ENCODE data around the gene SRPK2.
A peak's percentile ranks its signal among the peaks of the same experiment; 100 is the strongest.
"Not testable (repeated sequence)": the region's sequence is repeated elsewhere in the genome, so short reads cannot be mapped to it uniquely, and the experiment has no call there.

The SRPK2 gene

GRCh38 chr7:105199386-105199785 is 189.3 kb downstream of the SRPK2 start:
- FAIRE-seq: no peak
- DNase-seq (ENCODE audit: insufficient read length, low spot score): no peak

GRCh38 chr7:105198223-105198622 is 190.5 kb downstream of the SRPK2 start:
- DNase-seq (ENCODE audit: insufficient read length, low spot score) (no peak), FAIRE-seq (no peak)

- FAIRE-seq: no peak
- no peak for DNase-seq (ENCODE audit: insufficient read length, low spot score)
These were observed 192.2 kb downstream of the SRPK2 start for GRCh38 chr7:105196473-105196872.

GRCh38 chr7:105195891-105196290 is 192.8 kb downstream of the SRPK2 start:
- no peak for DNase-seq (ENCODE audit: insufficient read length, low spot score)
- FAIRE-seq: peak; percentile 53

GRCh38 chr7:105194959-105195358 is 193.8 kb downstream of the SRPK2 start:
- FAIRE-seq; DNase-seq (ENCODE audit: insufficient read length, low spot score): not testable (repeated sequence)

GRCh38 chr7:105191331-105191730 is 197.4 kb downstream of the SRPK2 start:
- DNase-seq (ENCODE audit: insufficient read length, low spot score): no peak
- no peak for FAIRE-seq

GRCh38 chr7:105189859-105190492 is 198.7 kb downstream of the SRPK2 start:
- no peak for FAIRE-seq
- no peak for DNase-seq (ENCODE audit: insufficient read length, low spot score)

- no peak for DNase-seq (ENCODE audit: insufficient read length, low spot score)
- FAIRE-seq: no peak
These were observed 200.5 kb downstream of the SRPK2 start for GRCh38 chr7:105188201-105188600.

- DNase-seq (ENCODE audit: insufficient read length, low spot score): no peak
- FAIRE-seq: peak; percentile 74
These were observed 201.2 kb downstream of the SRPK2 start for GRCh38 chr7:105187302-105188169.

- DNase-seq (ENCODE audit: insufficient read length, low spot score) (no peak), FAIRE-seq (no peak)
These were observed 203.3 kb downstream of the SRPK2 start for GRCh38 chr7:105185290-105186010.

GRCh38 chr7:105180002-105180401 is 208.7 kb downstream of the SRPK2 start:
- FAIRE-seq: no peak
- no peak for DNase-seq (ENCODE audit: insufficient read length, low spot score)

- no peak for FAIRE-seq
- no peak for DNase-seq (ENCODE audit: insufficient read length, low spot score)
These were observed 209.7 kb downstream of the SRPK2 start for GRCh38 chr7:105178928-105179541.

- DNase-seq (ENCODE audit: insufficient read length, low spot score) (no peak), FAIRE-seq (no peak)
These were observed 210.5 kb downstream of the SRPK2 start for GRCh38 chr7:105178177-105178576.

- no peak for DNase-seq (ENCODE audit: insufficient read length, low spot score)
- no peak for FAIRE-seq
These were observed 211.7 kb downstream of the SRPK2 start for GRCh38 chr7:105177026-105177425.

- DNase-seq (ENCODE audit: insufficient read length, low spot score): no peak
- no peak for FAIRE-seq
These were observed 215.1 kb downstream of the SRPK2 start for GRCh38 chr7:105173586-105173985.

- DNase-seq (ENCODE audit: insufficient read length, low spot score) (no peak), FAIRE-seq (no peak)
These were observed 224.0 kb downstream of the SRPK2 start for GRCh38 chr7:105164751-105165150.

- no peak for FAIRE-seq
These were observed 225.0 kb downstream of the SRPK2 start for GRCh38 chr7:105163718-105164117.

GRCh38 chr7:105161366-105161765 is 227.4 kb downstream of the SRPK2 start:
- no peak for FAIRE-seq

More at GRCh38 chr7:105163718-105164117, 225.0 kb downstream of the SRPK2 start:
- DNase-seq (ENCODE audit: insufficient read length, low spot score): no peak

GRCh38 chr7:105157278-105157677 is 231.4 kb downstream of the SRPK2 start:
- DNase-seq (ENCODE audit: insufficient read length, low spot score): peak; percentile 10
- peak; percentile 75 for FAIRE-seq

More at GRCh38 chr7:105161366-105161765, 227.4 kb downstream of the SRPK2 start:
- no peak for DNase-seq (ENCODE audit: insufficient read length, low spot score)

- DNase-seq (ENCODE audit: insufficient read length, low spot score): no peak
- no peak for FAIRE-seq
These were observed 232.0 kb downstream of the SRPK2 start for GRCh38 chr7:105156731-105157130.

GRCh38 chr7:105154084-105154483 is 234.6 kb downstream of the SRPK2 start:
- FAIRE-seq: no peak
- no peak for DNase-seq (ENCODE audit: insufficient read length, low spot score)
